Measurements from ENCODE around the gene C12orf50.
"Not testable (repeated sequence)": the region's sequence is repeated elsewhere in the genome, so short reads cannot be mapped to it uniquely, and the experiment has no call there.

The C12orf50 gene

DNA sequence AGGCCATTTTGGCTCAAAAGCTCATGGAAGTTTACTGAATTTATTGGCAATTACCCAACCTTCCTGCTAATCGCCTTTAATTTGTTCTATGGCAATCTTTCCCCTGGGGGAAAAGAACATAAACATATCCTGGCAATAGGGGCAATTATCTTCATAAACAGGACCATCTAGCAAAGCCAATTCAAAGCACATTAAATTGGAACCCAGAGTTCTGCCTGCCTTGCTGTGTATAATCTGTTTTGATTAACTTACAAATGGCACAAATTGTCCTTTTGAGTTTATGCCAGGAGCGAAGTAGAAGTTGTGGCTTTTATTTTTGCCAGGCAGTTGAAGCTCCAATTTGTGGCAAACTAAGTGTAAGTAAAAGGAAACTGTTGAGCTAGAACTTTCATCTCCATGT is 68.6 kb downstream of the C12orf50 start:
- no peak for DNase-seq (ENCODE audit: low read depth)
- TF ChIP-seq CTCF (conservative IDR thresholded peaks at IDR 0.05; ENCODE audit: low read depth, low read length) = no peak

GRCh38 chr12:87954028-87954427 is 75.2 kb downstream of the C12orf50 start:
- H3K4me3 ChIP-seq (ENCODE audit: low read depth, low read length); DNase-seq (ENCODE audit: low read depth): not testable (repeated sequence)

More for the DNA sequence above, 68.6 kb downstream of the C12orf50 start:
- no peak overlapping the region for H3K4me3 ChIP-seq (ENCODE audit: low read depth, low read length)

GRCh38 chr12:87953256-87953860 is 75.8 kb downstream of the C12orf50 start:
- peak; percentile 69 for TF ChIP-seq CTCF (conservative IDR thresholded peaks at IDR 0.05; ENCODE audit: low read depth, low read length)
- H3K4me3 ChIP-seq (ENCODE audit: low read depth, low read length) = no peak overlapping the region
- DNase-seq (ENCODE audit: low read depth) = peak; percentile 89

DNA sequence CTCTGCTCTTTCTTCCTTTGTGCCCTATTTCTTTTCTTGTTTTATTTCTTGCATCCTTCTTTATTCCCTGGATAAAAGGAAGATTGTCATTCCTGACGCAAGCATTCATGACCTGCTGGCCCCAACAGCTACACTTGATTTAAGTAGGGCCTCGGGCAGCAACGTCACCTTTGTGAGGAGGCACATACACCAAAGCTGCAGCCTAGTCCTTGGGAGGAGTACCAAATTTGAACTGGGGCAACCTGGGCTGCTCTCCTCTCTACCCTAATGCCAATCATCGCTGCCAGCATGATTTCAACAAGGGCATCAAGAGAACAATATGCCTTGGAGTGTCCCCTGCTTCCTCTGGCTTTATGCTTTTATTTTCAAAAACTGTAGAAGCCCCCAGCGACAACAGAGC is 76.4 kb downstream of the C12orf50 start:
- H3K4me3 ChIP-seq (ENCODE audit: low read depth, low read length) = no peak overlapping the region
- TF ChIP-seq CTCF (conservative IDR thresholded peaks at IDR 0.05; ENCODE audit: low read depth, low read length) = no peak
- DNase-seq (ENCODE audit: low read depth) = peak; percentile 22

DNA sequence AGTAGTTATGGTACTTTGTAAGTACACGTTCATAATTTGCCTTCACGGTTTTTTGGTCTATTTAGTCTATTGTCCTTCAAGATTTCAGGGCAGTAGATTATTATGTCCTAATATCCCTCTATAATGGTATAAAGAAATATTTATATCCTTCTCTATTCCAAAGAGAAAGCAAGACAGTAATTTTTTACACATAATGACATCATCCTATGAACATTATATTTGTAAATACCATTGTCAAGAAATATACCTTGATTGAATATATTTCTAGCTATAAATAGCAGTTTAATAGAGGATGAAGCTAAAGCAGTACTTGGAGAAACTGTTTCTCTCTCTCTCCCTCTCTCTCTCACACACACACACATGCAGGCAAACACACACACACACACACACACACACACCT is 77.0 kb downstream of the C12orf50 start:
- no peak overlapping the region for H3K4me3 ChIP-seq (ENCODE audit: low read depth, low read length)
- no peak for TF ChIP-seq CTCF (conservative IDR thresholded peaks at IDR 0.05; ENCODE audit: low read depth, low read length)
- no peak for DNase-seq (ENCODE audit: low read depth)

DNA sequence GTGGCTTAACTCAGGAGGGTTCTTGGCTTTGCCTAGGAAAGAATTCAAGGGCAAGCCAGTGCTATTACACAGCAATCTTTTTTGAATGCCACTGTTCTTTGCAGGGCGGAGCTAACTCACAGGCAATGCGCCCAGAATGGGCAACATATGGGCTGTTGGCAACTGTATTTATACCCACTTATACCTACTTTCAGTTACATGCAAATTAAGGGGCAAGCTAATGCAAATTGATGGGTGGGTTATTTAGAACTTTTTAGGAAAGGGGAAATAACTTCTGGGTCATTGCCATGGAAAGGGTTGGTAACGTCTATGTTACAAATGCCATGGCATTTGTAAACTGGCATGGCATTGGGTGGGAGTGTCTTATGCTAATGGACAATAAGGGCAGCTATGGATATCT is 85.4 kb downstream of the C12orf50 start:
- no peak for TF ChIP-seq CTCF (conservative IDR thresholded peaks at IDR 0.05; ENCODE audit: low read depth, low read length)
- no peak overlapping the region for H3K4me3 ChIP-seq (ENCODE audit: low read depth, low read length)

GRCh38 chr12:87943023-87943422 is 86.2 kb downstream of the C12orf50 start:
- DNase-seq (ENCODE audit: low read depth) = no peak
- no peak for TF ChIP-seq CTCF (conservative IDR thresholded peaks at IDR 0.05; ENCODE audit: low read depth, low read length)
- no peak overlapping the region for H3K4me3 ChIP-seq (ENCODE audit: low read depth, low read length)

More for the DNA sequence above, 85.4 kb downstream of the C12orf50 start:
- no peak for DNase-seq (ENCODE audit: low read depth)

Measured in choroid plexus epithelial cell (primary cell).